ENCODE data around the gene C10orf90. TPM values are rescaled to one million over a fixed set of nuclear protein-coding genes. Genes with fewer than 3 reads are reported as not detected.

C10orf90 gene
- total RNA-seq, 4 donors from 2014 or later, result 2.7 to 5.8 (median 4.0) TPM

GRCh38 chr10:126479280-126479895, 191.1 kb downstream of the C10orf90 start:
- no peak for TF ChIP-seq POLR2A (IDR thresholded peaks at IDR 0.05)
- no peak for TF ChIP-seq CTCF (IDR thresholded peaks at IDR 0.05)
- H3K4me3 ChIP-seq (ENCODE audit: low read depth, poor library complexity, severe bottlenecking), result no peak overlapping the region
- 83 to 86% methylated on average over 7 of the region's 7 CpGs for WGBS, 2 donors
- intact Hi-C loops (cut with DNase I; ENCODE audit: low total_unique reads), result no loop called here
- DNase-seq (ENCODE audit: low spot score in 2 of 2), result no peak

- no peak overlapping the region for H3K4me3 ChIP-seq (ENCODE audit: low read depth, poor library complexity, severe bottlenecking)
- intact Hi-C loops (cut with DNase I; ENCODE audit: low total_unique reads), result no loop called here
- 68 to 77% methylated on average over 6 of the region's 6 CpGs for WGBS, 2 donors
- DNase-seq (ENCODE audit: low spot score in 2 of 2), result no peak
- TF ChIP-seq POLR2A (IDR thresholded peaks at IDR 0.05) (no peak), CTCF (IDR thresholded peaks at IDR 0.05) (no peak)
These were observed 191.9 kb downstream of the C10orf90 start for GRCh38 chr10:126478546-126478945.

GRCh38 chr10:126476246-126476645, 194.2 kb downstream of the C10orf90 start:
- 58 to 66% methylated on average over 11 of the region's 11 CpGs for WGBS, 2 donors
- intact Hi-C loops (cut with DNase I; ENCODE audit: low total_unique reads), result no loop called here
- TF ChIP-seq CTCF (IDR thresholded peaks at IDR 0.05) (no peak), POLR2A (IDR thresholded peaks at IDR 0.05) (no peak)
- H3K4me3 ChIP-seq (ENCODE audit: low read depth, poor library complexity, severe bottlenecking), result no peak overlapping the region
- DNase-seq (ENCODE audit: low spot score in 2 of 2), result no peak

GRCh38 chr10:126475074-126475691, 195.3 kb downstream of the C10orf90 start:
- 69 to 82% methylated on average over 6 of the region's 6 CpGs for WGBS, 2 donors
- TF ChIP-seq POLR2A (IDR thresholded peaks at IDR 0.05), result no peak
- TF ChIP-seq CTCF (IDR thresholded peaks at IDR 0.05), result no peak

GRCh38 chr10:126474031-126474430, 196.5 kb downstream of the C10orf90 start:
- H3K4me3 ChIP-seq (ENCODE audit: low read depth, poor library complexity, severe bottlenecking), result no peak overlapping the region
- DNase-seq (ENCODE audit: low spot score in 2 of 2), result peak in 1 of 2 donors; percentile 57
- intact Hi-C loops (cut with DNase I; ENCODE audit: low total_unique reads), result no loop called here
- TF ChIP-seq POLR2A (IDR thresholded peaks at IDR 0.05) (no peak), CTCF (IDR thresholded peaks at IDR 0.05) (no peak)
- WGBS, 2 donors, result 91 to 94% methylated on average over 5 to 6 of the region's 6 CpGs

More at GRCh38 chr10:126475074-126475691, 195.3 kb downstream of the C10orf90 start:
- intact Hi-C loops (cut with DNase I; ENCODE audit: low total_unique reads), result no loop called here
- no peak overlapping the region for H3K4me3 ChIP-seq (ENCODE audit: low read depth, poor library complexity, severe bottlenecking)
- DNase-seq (ENCODE audit: low spot score in 2 of 2), result no peak
